RCC 7860 (cell line): ENCODE measurements around the gene SIGMAR1.

Experiments used
- DNase-seq: peaks from one replicate; pipeline ENCODE4 v3.0.0-alpha.2; 2015; ENCODE audit warnings: low spot score
- FAIRE-seq: peaks from 2 replicates; lab custom pipeline; 2012; peaks lifted over from hg19 to GRCh38; lab: Jason Lieb, UNC

SIGMAR1 gene

DNA sequence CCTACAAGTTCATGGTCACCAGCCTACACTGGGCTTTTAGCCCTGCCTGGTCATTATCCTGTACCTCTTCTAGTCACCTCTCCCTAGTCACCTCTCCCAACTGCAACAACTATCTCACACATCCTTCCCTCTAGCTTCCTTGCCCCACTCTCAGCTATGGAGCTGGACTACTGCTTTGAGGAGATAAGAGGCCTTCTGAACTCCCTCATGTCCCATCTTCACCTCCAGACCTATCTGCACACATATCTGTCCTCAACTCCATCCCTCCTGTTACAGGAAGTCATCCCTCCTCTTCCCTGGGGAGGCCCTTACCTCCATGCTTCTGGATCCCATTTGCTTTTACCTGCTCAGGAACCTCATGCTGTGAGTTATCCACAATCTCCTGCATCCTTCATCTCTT lies 31.4 kb downstream of the SIGMAR1 start:
- DNase-seq, result no peak
- FAIRE-seq, result no peak

- DNase-seq (peak; percentile 35), FAIRE-seq (no peak)
Observed at GRCh38 chr9:34603610-34604231, 33.9 kb downstream of the SIGMAR1 start.

DNA sequence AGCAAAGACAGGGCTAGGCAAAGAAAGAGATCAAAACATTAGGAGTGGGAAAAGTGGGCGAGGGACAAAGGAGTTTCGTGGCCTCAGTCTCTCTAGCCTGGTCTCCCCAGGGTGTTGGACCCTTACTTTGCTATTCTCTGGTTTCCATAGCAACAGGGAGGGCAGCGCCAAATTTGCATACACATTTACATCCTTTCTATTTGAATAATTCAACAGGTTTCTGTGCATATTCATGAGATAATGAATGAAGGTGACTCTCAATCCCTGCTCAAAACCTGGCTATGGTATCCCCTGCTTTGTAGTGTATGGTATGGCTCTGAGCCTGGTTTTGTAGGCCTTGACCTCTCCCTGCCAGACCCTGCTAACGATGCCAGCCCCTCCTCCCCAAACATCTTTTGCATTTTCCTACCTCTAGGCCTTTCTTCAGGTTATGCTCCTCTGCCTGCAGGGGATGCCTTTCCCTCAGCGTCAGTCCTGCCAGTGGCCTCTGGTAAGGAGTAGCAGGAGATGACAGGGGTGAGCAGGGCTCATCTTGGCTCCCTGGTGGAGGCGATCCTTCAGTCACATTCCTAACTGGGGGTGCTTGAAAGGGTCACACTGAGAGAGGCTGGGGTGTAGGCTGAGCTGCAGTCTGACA lies 35.5 kb downstream of the SIGMAR1 start:
- FAIRE-seq, result no peak
- no peak for DNase-seq

- DNase-seq, result no peak
- FAIRE-seq, result no peak
Observed at GRCh38 chr9:34600908-34601307, 36.7 kb downstream of the SIGMAR1 start.

- no peak for FAIRE-seq
- DNase-seq, result no peak
Observed at GRCh38 chr9:34599546-34599945, 38.0 kb downstream of the SIGMAR1 start.

GRCh38 chr9:34594177-34594576 lies 43.4 kb downstream of the SIGMAR1 start:
- no peak for DNase-seq
- FAIRE-seq, result no peak

- FAIRE-seq, result no peak
Observed at GRCh38 chr9:34592895-34593601, 44.5 kb downstream of the SIGMAR1 start.

GRCh38 chr9:34591917-34592866 lies 45.4 kb downstream of the SIGMAR1 start:
- DNase-seq (no peak), FAIRE-seq (no peak)

More at GRCh38 chr9:34592895-34593601, 44.5 kb downstream of the SIGMAR1 start:
- no peak for DNase-seq

- FAIRE-seq (no peak), DNase-seq (peak; percentile 27)
Observed at GRCh38 chr9:34591248-34591916, 46.2 kb downstream of the SIGMAR1 start.

GRCh38 chr9:34590381-34591247 lies 47.0 kb downstream of the SIGMAR1 start:
- no peak for FAIRE-seq
- DNase-seq, result no peak

GRCh38 chr9:34589636-34590380 lies 47.8 kb downstream of the SIGMAR1 start, which contains the start of gene CNTFR:
Gene CNTFR (minus strand): TSS chr9:34589724. CDS start chr9:34568981, 20,743 bp downstream.
- FAIRE-seq (no peak), DNase-seq (no peak)

DNA sequence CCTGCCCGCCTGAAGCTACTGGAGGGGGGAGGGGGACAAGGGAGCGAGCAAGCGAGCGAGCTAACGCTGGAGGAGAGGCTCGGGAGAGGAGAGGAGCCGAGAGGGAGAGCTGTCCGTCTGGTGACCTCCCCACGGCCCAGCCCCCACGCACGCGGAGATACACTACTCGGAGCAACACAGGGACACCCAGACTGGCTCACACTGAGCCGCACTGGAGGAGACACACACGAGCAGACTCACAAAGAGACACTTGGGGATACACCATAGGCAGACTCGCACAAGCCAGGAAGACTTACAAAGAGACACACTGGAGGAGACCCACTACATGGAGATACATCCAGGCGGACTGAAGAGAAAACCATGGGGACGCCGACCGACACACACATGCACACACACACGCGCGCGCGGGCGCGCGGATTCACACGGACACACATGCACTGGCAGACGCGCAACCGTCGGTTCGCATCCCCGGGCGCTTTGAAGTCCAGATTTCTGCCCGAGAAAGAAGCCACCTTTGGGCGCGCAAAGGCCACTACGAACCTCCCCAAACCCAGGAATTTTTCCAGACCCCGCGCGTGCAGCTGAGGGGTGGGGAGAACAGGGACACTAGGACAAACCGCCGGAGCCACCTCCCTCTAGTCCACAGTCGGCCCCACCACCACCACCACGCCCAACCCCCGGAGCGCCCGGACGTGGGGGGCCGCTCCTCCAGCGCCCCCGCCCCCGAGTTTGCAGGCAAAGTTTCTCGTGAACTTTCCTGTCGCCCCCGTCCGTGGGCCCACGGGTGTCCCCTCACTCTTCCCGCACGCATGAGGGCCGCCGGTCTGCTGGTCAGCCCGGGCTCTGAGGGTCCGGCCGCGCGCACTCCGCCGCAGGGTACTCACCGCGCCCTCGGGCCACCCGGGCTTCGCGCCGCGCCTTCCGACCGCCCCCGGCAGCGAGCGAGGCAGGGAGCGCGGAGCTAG lies 48.6 kb downstream of the SIGMAR1 start:
- DNase-seq (no peak), FAIRE-seq (no peak)

DNA sequence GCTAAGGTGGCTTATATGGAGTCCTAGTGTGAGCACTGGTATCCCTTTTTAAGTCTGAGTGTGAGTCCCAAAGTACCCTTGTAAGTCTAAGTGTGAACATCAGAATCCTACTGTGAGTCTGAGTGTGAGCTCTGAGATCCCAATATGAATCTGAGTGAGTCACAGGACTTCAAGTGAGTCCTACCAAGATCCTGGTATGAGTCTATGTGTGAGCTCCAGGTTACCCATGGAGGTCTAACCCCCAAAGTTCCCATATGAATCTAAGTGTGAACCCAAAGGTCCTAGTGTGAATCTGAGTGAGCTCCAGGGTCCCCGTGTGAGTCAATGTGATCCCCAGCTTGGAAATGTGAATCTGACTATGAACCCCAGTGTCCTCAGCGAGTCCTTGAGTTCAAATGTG lies 50.3 kb downstream of the SIGMAR1 start:
- FAIRE-seq (no peak), DNase-seq (no peak)

- no peak for FAIRE-seq
- DNase-seq, result no peak
Observed at GRCh38 chr9:34585946-34586669, 51.5 kb downstream of the SIGMAR1 start.

DNA sequence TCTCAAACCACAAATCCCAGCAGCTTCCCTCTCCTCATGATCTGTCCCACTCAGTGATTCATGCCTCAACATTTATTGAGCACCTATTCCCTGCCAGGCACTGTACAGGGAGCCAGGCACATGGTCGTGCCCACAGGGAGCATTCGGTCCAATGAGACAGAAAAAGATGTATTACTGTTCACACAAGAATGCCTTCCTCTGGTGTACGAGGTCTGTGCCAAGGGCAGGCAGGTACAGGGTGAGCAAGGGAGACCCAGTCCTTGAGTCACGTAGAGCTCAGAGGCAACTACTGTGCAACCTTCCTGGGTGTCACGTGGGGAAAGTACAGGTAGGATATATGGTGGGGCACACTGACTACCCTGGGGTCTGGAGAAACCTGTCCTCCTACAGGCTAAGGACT lies 52.6 kb downstream of the SIGMAR1 start:
- no peak for FAIRE-seq
- DNase-seq, result no peak
